ENCODE data around the gene SZRD1.

SZRD1 gene

DNA sequence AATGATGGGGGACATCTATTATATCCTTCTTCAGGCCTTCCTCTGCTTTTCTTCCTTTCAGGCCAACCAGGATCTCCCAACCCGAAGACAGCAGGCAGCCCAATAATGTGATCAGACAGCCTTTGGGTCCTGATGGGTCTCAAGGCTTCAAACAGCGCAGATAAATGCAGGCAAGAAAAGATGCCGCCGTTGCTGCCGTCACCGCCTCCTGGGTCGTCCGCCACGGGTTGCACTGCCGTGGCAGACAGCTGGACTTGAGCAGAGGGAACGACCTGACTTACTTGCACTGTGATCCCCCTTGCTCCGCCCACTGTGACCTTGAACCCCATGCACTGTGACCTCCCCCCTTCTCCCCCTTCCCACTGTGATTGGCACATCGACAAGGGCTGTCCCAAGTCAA is 27.9 kb downstream of the SZRD1 start:
- DNase-seq (ENCODE audit: low spot score): no peak

DNA sequence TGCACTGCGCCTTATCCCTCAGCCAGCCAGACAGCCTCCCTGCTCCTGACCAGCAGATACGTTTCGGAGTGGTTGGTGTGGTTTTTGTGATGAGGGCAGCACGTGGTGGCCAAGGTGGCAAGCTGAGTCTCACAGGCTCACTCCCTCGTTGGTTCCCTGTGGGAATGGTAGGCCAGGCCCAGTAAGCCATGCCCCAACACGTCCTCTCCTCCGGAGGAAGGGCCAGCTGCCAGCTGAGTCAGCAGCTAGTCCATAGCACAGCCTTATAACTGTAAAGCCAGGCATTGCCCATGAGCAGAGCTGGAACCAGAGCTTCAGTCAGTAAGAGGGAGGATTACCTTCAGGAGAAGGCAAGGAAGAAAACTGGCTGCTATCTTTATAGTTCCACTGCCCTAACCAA is 29.5 kb downstream of the SZRD1 start:
- no peak for DNase-seq (ENCODE audit: low spot score)

DNA sequence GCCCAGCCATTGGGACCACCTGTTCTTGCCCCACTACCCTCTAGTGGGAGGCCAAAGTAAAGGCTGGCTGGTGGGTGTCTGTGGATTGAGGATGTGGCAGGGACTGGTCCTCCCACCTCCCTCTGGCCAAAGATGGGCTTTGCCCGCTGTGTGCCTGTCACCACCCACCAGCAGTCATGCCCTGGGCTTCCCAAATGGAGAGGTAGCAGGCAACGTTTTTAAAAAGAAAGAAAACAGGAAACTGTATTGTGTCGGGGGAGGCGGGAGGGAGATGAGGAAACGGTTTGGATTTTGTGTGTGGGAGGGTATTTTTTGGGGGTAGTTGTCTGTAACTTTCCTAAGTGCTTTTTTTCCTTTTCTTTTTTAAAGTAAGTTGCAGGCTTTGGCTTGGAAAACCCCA is 30.1 kb downstream of the SZRD1 start:
- no peak for DNase-seq (ENCODE audit: low spot score)

DNA sequence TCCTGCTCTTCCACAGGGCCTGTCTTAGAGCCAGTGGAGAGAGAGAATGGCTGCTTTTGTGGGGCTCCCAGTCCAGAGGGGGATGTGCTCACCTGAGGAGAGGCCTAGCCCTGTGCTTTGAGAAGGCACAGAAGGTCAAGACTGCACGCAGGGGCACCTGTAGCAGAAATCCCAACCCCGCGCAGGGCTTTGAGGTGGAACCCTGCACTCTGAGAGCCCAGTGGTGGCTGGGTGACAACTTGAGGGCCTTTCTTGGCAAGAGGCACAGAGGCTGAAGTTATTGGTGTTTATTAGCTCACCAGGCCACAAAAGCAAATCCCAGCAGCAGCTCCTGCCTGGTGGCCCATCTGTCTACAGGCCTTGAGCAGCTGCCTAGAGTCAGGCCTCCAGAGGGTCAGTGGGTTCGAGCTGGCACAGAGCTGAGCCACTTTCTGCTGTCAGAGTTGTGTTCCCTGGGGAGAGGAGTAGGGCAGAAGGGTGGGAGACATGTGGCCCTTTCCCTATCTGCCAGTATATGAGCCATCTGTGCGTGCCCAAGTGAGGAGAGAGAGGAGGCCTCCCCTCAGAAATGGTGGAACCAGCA is 31.4 kb downstream of the SZRD1 start:
- DNase-seq (ENCODE audit: low spot score): no peak

- DNase-seq (ENCODE audit: low spot score): no peak
Measured at GRCh38 chr1:16402742-16403141, 35.7 kb downstream of the SZRD1 start.

- DNase-seq (ENCODE audit: low spot score): no peak
Measured at GRCh38 chr1:16405441-16405840, 38.4 kb downstream of the SZRD1 start.

- DNase-seq (ENCODE audit: low spot score): no peak
Measured at GRCh38 chr1:16406868-16407267, 39.8 kb downstream of the SZRD1 start.

GRCh38 chr1:16409536-16410152 is 42.6 kb downstream of the SZRD1 start:
- no peak for DNase-seq (ENCODE audit: low spot score)

DNA sequence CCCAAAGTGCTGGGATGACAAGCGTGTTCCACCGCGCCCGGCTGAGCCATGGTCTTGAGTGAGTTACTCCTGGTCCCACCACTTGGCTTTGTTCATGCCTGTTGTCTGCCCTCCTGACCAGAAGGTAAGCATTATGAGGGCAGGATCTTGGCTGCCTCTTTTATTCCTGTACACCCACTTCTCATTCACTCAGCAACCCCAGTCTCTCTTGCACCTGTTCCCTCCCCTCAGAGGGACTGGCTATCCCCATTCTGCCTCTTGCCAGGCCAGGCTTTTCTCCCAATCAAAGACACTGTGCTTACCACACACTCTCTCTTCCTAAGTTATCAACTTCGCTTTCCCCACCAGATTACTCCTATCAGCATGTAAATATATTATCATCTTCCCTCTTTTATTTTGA is 43.8 kb downstream of the SZRD1 start:
- no peak for DNase-seq (ENCODE audit: low spot score)

GRCh38 chr1:16413191-16413590 is 46.1 kb downstream of the SZRD1 start:
- DNase-seq (ENCODE audit: low spot score): no peak

DNA sequence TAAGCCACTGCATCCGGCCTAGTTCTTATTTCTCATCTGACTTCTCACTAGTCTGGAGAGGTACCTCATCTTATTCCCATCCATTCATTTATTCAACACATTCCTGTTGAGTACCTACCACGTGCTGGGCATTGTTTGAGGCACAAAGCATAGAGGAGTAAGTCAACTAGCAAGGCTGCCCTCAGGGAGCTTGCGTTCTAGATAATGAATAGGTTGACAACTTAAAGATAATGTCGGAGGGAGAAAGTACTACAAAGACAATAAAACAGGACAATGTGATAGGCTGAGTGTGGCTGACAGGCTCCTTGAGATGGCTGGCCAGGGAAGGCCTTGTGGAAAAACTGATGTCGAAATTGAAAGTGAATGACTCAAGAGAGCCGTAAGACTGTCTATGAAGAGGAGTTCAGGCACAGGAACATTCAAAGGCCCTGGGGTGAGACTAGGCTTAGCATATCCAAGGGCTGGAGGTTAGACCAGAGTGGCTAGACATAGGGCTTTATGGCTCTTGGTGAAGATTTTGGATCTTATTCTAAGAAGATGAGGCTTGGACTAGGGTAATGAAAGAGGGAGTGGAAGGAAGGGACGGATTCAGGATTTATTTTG is 51.9 kb downstream of the SZRD1 start:
- no peak for DNase-seq (ENCODE audit: low spot score)

GRCh38 chr1:16420424-16421118 is 53.5 kb downstream of the SZRD1 start:
- DNase-seq (ENCODE audit: low spot score): no peak

GRCh38 chr1:16421201-16421600 is 54.2 kb downstream of the SZRD1 start:
- DNase-seq (ENCODE audit: low spot score): no peak

DNA sequence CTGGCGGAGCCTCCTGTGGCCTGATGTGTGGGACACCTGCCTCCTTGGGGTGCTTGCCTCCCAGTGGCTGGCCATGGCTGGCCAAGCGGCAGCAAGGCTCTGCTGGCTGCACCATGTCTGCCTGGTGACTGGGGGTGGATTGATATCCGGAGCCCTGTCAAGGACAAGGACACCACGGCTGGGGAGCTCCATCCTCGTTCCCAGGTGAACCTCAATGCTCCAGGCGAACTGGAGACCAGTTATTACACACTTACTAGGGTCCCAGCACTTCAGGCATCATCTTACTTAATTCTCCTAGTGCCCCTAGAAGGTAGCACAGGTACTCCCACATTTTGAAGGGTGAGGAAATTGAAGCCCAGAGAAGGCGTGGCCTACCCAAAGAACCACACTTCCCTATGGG is 55.0 kb downstream of the SZRD1 start:
- DNase-seq (ENCODE audit: low spot score): no peak

DNA sequence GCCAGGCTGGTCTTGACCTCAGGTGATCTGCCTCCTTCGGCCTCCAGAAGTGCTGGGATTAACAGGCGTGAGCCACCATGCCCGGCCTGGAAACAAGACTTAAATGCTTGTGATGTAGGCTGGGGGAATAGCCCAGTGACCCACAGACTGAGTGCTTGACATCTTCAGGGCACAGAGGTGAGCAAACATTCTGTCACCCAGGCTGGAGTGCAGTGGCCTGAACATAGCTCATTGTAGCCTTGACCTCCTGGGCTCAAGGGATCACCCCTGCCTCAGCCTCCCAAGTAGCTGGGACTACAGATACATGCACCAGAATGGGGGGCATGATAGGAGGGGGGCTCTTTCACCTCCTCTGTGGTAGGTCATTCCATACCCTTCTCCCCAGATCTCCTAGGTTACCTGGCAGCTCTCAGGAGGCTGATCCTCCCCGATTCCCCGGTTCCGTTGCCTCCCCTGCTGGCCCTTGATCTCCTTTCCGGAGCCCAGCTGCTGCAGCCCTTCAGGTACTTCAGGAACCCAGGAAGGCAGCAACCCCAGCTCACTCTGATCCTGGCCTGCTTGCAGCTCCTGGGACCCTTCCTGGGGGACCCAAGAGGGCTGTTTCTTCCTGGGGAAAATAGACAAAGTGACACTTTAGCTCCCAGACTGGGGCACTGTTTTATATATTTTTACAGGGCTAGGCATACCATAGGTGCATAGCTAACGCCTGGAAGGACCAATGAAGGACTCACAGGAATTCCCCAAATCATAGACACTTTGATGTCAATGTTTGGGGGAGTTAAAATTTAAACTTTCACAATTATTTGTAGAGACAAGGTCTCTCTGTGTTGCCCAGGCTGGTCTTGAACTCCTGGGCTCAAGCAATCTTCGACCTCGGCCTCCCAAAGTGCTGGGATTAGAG is 58.3 kb downstream of the SZRD1 start:
- no peak for DNase-seq (ENCODE audit: low spot score)

- DNase-seq (ENCODE audit: low spot score): no peak
Measured at GRCh38 chr1:16430606-16431005, 63.6 kb downstream of the SZRD1 start.

GRCh38 chr1:16433030-16433429 is 66.0 kb downstream of the SZRD1 start:
- no peak for DNase-seq (ENCODE audit: low spot score)

DNA sequence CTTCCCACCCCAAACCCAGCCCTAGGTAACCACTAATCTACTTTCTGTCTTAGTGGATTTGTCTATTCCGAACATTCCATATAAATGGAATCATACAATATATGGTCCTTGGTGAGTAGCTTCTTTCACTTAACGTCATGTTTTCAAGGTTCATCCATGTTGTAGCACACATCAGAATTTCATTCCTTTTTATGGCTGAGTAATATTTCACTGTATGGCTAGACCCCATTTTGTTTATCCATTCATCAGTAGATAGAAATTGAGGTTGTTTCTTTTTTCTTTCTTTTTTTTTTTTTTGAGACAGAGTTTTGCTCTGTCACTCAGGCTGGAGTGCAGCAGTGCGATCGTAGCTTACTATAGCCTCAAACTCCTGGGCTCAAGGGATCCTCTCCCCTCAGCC is 67.0 kb downstream of the SZRD1 start:
- no peak for DNase-seq (ENCODE audit: low spot score)

- DNase-seq (ENCODE audit: low spot score): no peak
Measured at GRCh38 chr1:16434501-16434900, 67.5 kb downstream of the SZRD1 start.

- DNase-seq (ENCODE audit: low spot score): no peak
Measured at GRCh38 chr1:16436946-16437474, 70.0 kb downstream of the SZRD1 start, which contains the start of gene SPATA21. TSS of gene SPATA21 (minus strand) at chr1:16437424. CDS start at chr1:16431371, 6,053 bp downstream.

DNA sequence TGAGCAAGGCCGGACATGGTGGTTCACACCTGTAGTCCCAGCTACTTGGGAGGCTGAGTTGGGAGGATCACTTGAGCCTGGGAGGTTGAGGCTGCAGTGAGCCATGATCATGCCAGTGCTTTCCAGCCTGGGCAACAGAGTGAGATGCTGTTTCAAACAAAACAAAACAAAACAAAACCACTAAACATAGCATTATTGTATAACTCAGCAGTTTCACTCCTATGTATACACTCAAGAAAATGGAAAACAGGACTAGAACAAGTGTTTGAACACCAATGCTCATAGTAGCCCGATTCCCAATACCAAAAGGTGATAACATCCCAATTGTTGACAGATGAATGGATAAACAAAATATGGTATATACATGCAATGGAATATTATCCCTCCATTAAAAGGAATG is 71.5 kb downstream of the SZRD1 start:
- no peak for DNase-seq (ENCODE audit: low spot score)

GRCh38 chr1:16438924-16439323 is 71.9 kb downstream of the SZRD1 start:
- no peak for DNase-seq (ENCODE audit: low spot score)
